Natural killer cell (primary cell): ENCODE measurements around the gene NPR3. TPM values are rescaled to one million over a fixed set of nuclear protein-coding genes. Genes with fewer than 3 reads are reported as not detected.
"Not testable (repeated sequence)": the region's sequence is repeated elsewhere in the genome, so short reads cannot be mapped to it uniquely, and the experiment has no call there.

ENCODE experiments used
- ATAC-seq, 3 donors: fragments of 150-1000 bp in 2 of 3; fragments of 200-7000 bp in 1 of 3; cut with Tn5 transposase; 1 replicate in 1 of 3; 2 replicates in 2 of 3; pipeline ENCODE4 v1.10.0; 2021; ENCODE audit warnings: mild to moderate bottlenecking in 2 of 3, moderate library complexity in 2 of 3
- DNase-seq, 2 donors: peaks; one replicate each; pipeline versions ENCODE4 v3.0.0 to v3.0.0-alpha.2; 2013 to 2021; ENCODE audit warnings: mixed read lengths in 1 of 2
- H3K27ac ChIP-seq: one replicate; pipeline ENCODE4 v1.5.1; 2013; ENCODE audit warnings: mild to moderate bottlenecking, low read length
- H3K27me3 ChIP-seq: one replicate; pipeline ENCODE4 v1.6.1; 2013; ENCODE audit warnings: low read length; ENCODE audit not compliant: control insufficient read depth, insufficient read depth
- H3K36me3 ChIP-seq: one replicate; pipeline ENCODE4 v1.6.1; 2013; ENCODE audit warnings: low read length; ENCODE audit not compliant: control insufficient read depth, insufficient read depth
- H3K4me1 ChIP-seq: one replicate; pipeline ENCODE4 v1.6.1; 2013; ENCODE audit warnings: low read length; ENCODE audit not compliant: control insufficient read depth, insufficient read depth
- H3K4me3 ChIP-seq: one replicate; pipeline ENCODE4 v1.5.1; 2013; ENCODE audit warnings: low read length
- H3K9me3 ChIP-seq: one replicate; pipeline ENCODE4 v1.6.1; 2013; ENCODE audit warnings: low read length; ENCODE audit not compliant: control insufficient read depth, insufficient read depth
- H3K27ac Mint-ChIP-seq, 2 donors: one replicate each; pipeline ENCODE4 v1.8.0; 2022; ENCODE audit warnings: mild to moderate bottlenecking in 2 of 2, mixed read lengths in 2 of 2, moderate library complexity in 1 of 2
- H3K27me3 Mint-ChIP-seq, 2 donors: one replicate each; pipeline ENCODE4 v1.8.0; 2022; ENCODE audit warnings: low read depth in 2 of 2, mixed read lengths in 2 of 2
- H3K36me3 Mint-ChIP-seq: one replicate; pipeline ENCODE4 v1.8.0; 2022; ENCODE audit warnings: mixed read lengths
- H3K4me1 Mint-ChIP-seq, 2 donors: one replicate each; pipeline ENCODE4 v1.8.0; 2022; ENCODE audit warnings: mixed read lengths in 2 of 2
- H3K4me3 Mint-ChIP-seq: one replicate; pipeline ENCODE4 v1.8.0; 2022; ENCODE audit warnings: mild to moderate bottlenecking, moderate library complexity, mixed read lengths
- H3K9me3 Mint-ChIP-seq, 2 donors: one replicate each; pipeline ENCODE4 v1.8.0; 2022; ENCODE audit warnings: mixed read lengths in 2 of 2
- CTCF ChIP-seq: fragments of 200-600 bp; IDR thresholded peaks from one replicate; pipeline ENCODE4 v1.8.0; 2022; ENCODE audit warnings: antibody characterized with exemption
- WGBS: methylation state at CpG from one replicate; pipeline ENCODE4 v1.1.7; 2013; ENCODE audit warnings: missing lambda C conversion rate; ENCODE audit not compliant: insufficient coverage; 5-methylcytosine and 5-hydroxymethylcytosine counted together
- intact Hi-C: fragments of 100-400 bp; cut with micrococcal nuclease; formaldehyde crosslinking; loops from one replicate; pipeline ENCODE4 v1.14.2; 2022
- total RNA-seq, 4 donors: library from RNA; stranded (reverse); fragments of 120-200 nt in 1 of 4; gene quantifications; one replicate each; pipeline versions ENCODE4 v1.2.3 to v1.2.4, GENCODE V29; 2013 to 2022

Gene NPR3
- total RNA-seq, 3 donors from 2014 or later (not counting 1 experiment from before 2014, with no cell fraction given): 0.23 TPM; not detected in 2

- intact Hi-C loops: no loop called here
- 90% methylated on average over 7 of the region's 7 CpGs for WGBS
- H3K36me3 ChIP-seq: no peaks in the 10 kb centered on the region
- H3K27me3 Mint-ChIP-seq: peaks cover 2 to 12% of the 10 kb centered on the region in 2 donors
- no peaks in the 10 kb centered on the region for H3K4me1 Mint-ChIP-seq
- ATAC-seq (no peak), DNase-seq (no peak)
- no peaks in the 10 kb centered on the region for H3K9me3 ChIP-seq
- H3K36me3 Mint-ChIP-seq: no peaks in the 10 kb centered on the region
- no peaks in the 10 kb centered on the region for H3K27me3 ChIP-seq
- H3K27ac Mint-ChIP-seq: no peak overlapping the region
- no peaks in the 10 kb centered on the region for H3K4me1 ChIP-seq
- H3K4me3 Mint-ChIP-seq: no peak overlapping the region
- TF ChIP-seq CTCF: no peak
- no peak overlapping the region for H3K4me3 ChIP-seq
- no peak overlapping the region for H3K27ac ChIP-seq
- peaks cover 0 to 5% of the 10 kb centered on the region in 2 donors for H3K9me3 Mint-ChIP-seq
Measured at GRCh38 chr5:32802764-32803163, 91.6 kb downstream of the NPR3 start.

DNA sequence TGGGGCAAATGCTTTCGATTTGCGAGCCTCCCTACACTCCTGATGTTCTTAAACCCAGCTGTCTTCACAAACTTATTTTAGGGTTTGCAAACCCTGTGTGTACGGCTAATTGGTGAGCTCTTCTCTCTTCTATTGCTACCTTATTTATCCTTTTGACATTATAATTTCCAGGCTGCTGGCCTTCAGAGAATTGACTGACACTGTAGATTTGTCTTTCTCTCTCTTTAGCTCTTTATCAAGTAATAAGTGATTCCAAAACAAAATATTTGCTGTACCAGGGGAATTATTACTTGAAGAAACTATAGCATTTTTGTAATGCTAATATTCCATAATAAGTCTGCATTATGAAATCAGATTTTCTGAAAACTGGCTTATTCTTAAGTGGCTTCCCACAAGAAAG is 92.5 kb downstream of the NPR3 start:
- no peaks in the 10 kb centered on the region for H3K9me3 ChIP-seq
- H3K4me3 ChIP-seq: no peak overlapping the region
- H3K9me3 Mint-ChIP-seq: peaks cover 0 to 5% of the 10 kb centered on the region in 2 donors
- intact Hi-C loops: no loop called here
- peaks cover 9 to 10% of the 10 kb centered on the region in 2 donors for H3K27me3 Mint-ChIP-seq
- no peak overlapping the region for H3K4me3 Mint-ChIP-seq
- no peaks in the 10 kb centered on the region for H3K4me1 Mint-ChIP-seq
- WGBS: 84% methylated on average over 3 of the region's 3 CpGs
- H3K27me3 ChIP-seq: no peaks in the 10 kb centered on the region
- ATAC-seq (no peak), DNase-seq (no peak)
- no peak overlapping the region for H3K27ac Mint-ChIP-seq
- H3K4me1 ChIP-seq: no peaks in the 10 kb centered on the region
- H3K36me3 Mint-ChIP-seq: no peaks in the 10 kb centered on the region
- no peak for TF ChIP-seq CTCF
- H3K27ac ChIP-seq: no peak overlapping the region
- no peaks in the 10 kb centered on the region for H3K36me3 ChIP-seq

- H3K27me3 Mint-ChIP-seq: peaks cover 9 to 12% of the 10 kb centered on the region in 2 donors
- H3K9me3 ChIP-seq, H3K36me3 Mint-ChIP-seq, H3K36me3 ChIP-seq, H3K27ac ChIP-seq, H3K4me3 ChIP-seq, H3K4me3 Mint-ChIP-seq, H3K9me3 Mint-ChIP-seq, ATAC-seq, H3K4me1 Mint-ChIP-seq, intact Hi-C loops, H3K27me3 ChIP-seq, H3K4me1 ChIP-seq, H3K27ac Mint-ChIP-seq, DNase-seq: not testable (repeated sequence)
- WGBS: 94% methylated on average over 1 of the region's 1 CpG
Measured at GRCh38 chr5:32805462-32805861, 94.3 kb downstream of the NPR3 start.

DNA sequence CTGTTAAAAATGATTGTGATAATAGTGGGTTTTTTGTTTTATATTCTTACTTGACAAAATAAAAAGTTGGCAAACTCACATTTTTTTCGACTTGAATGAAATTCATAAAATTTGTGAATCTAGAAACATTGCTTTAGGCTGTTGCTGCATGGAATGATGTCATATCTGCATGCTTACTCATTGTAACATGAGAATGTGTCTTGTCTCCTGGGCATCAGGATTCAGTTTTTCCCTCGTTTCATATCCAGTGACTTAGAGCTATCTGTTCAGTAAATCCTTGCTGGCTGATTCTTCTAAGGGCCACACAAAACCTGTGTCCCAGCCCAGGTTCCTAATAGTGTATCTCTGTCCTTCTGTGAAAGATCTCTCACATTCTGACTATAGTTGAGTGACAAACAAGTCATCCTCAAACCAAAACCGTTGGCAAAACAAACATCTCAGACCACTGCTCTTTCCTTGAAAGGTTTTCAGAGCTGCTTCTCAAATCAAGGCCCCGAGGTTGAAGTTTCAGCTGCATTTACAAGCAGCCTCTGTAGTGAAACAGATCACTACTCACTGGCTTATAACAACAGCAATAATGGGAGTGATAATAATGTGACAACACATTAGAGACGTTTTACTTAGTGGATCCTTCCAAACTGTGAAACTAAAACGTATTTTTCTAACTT is 95.0 kb downstream of the NPR3 start:
- intact Hi-C loops: no loop called here
- WGBS: 62% methylated on average over 4 of the region's 6 CpGs
- no peak for ATAC-seq

More for the DNA sequence above, 95.0 kb downstream of the NPR3 start:
- Mint-ChIP-seq H3K4me1 (peaks cover 8 to 10% of the 10 kb centered on the region in 2 donors), H3K27me3 (peaks cover 9 to 12% of the 10 kb centered on the region in 2 donors), H3K9me3 (no peaks in the 10 kb centered on the region), H3K27ac (no peak overlapping the region), H3K36me3 (no peaks in the 10 kb centered on the region), H3K4me3 (no peak overlapping the region)
- Histone ChIP-seq H3K4me3 (no peak overlapping the region), H3K36me3 (no peaks in the 10 kb centered on the region), H3K4me1 (peaks cover 3% of the 10 kb centered on the region), H3K27ac (no peak overlapping the region), H3K9me3 (no peaks in the 10 kb centered on the region), H3K27me3 (no peaks in the 10 kb centered on the region)
- DNase-seq: no peak
- no peak for TF ChIP-seq CTCF
